ENCODE data around the gene PSMC3IP.

PSMC3IP gene

DNA sequence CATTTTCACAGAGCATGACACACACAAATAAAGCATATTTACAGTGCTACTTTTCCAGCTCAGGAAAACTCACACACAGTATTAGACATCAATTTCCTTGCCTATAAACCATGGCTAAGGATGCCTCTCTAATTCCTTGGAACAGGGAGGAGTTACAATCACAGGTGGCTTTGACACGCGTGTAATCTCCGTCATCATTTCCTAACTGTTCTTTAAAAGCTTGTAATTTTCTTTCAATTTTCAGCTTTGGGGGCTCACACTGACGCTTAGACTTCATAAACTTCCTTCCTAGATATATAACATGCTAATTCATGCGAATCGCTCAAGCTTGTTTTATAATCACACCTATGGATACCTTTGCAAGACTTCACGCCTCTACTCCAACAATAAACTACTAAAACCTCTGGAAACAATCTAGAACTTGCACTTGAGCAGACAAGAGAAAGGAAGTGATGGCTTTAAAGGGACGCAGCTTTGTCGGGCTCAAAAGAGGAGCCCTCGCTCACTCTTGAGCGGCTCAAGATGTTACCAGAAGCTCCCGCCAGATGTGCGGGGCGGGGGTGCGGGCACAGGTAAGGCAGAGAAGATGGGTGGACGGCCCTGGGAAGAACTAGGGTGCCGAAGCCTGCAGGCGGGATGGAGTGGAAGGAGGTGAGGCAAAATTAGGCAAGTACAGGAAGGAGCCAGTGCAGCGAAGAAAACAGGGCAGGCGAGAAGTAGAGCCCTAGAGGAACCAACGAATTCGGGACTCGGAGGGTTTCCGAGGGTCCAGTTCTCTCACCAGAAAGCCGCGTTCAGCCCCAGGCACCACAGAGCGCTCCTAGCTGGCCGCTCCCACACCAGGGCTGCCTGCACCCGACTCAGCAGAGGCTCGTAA is 31.0 kb upstream of the PSMC3IP start (continued):
- TF ChIP-seq, protein P1, sequence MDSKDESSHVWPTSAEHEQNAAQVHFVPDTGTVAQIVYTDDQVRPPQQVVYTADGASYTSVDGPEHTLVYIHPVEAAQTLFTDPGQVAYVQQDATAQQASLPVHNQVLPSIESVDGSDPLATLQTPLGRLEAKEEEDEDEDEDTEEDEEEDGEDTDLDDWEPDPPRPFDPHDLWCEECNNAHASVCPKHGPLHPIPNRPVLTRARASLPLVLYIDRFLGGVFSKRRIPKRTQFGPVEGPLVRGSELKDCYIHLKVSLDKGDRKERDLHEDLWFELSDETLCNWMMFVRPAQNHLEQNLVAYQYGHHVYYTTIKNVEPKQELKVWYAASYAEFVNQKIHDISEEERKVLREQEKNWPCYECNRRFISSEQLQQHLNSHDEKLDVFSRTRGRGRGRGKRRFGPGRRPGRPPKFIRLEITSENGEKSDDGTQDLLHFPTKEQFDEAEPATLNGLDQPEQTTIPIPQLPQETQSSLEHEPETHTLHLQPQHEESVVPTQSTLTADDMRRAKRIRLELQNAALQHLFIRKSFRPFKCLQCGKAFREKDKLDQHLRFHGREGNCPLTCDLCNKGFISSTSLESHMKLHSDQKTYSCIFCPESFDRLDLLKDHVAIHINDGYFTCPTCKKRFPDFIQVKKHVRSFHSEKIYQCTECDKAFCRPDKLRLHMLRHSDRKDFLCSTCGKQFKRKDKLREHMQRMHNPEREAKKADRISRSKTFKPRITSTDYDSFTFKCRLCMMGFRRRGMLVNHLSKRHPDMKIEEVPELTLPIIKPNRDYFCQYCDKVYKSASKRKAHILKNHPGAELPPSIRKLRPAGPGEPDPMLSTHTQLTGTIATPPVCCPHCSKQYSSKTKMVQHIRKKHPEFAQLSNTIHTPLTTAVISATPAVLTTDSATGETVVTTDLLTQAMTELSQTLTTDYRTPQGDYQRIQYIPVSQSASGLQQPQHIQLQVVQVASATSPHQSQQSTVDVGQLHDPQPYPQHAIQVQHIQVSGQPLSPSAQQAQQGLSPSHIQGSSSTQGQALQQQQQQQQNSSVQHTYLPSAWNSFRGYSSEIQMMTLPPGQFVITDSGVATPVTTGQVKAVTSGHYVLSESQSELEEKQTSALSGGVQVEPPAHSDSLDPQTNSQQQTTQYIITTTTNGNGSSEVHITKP (tag by site-specific recombination; IDR thresholded peaks at IDR 0.05) = 0 out of 2 replicates have a peak, but pooled peaks have one; percentile 53
- no peak for TF ChIP-seq ZNF777 (tag by site-specific recombination; IDR thresholded peaks at IDR 0.05; ENCODE audit: borderline replicate concordance)
- TF ChIP-seq ZNF202 (tag by site-specific recombination; IDR thresholded peaks at IDR 0.05; ENCODE audit: borderline replicate concordance) = no peak
- TF ChIP-seq, protein P2, sequence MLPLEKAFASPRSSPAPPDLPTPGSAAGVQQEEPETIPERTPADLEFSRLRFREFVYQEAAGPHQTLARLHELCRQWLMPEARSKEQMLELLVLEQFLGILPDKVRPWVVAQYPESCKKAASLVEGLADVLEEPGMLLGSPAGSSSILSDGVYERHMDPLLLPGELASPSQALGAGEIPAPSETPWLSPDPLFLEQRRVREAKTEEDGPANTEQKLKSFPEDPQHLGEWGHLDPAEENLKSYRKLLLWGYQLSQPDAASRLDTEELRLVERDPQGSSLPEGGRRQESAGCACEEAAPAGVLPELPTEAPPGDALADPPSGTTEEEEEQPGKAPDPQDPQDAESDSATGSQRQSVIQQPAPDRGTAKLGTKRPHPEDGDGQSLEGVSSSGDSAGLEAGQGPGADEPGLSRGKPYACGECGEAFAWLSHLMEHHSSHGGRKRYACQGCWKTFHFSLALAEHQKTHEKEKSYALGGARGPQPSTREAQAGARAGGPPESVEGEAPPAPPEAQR (tag by site-specific recombination; IDR thresholded peaks at IDR 0.05) = no peak
- TF ChIP-seq ZNF19 (tag by site-specific recombination; IDR thresholded peaks at IDR 0.05; ENCODE audit: low read depth) = no peak
- TF ChIP-seq, protein P3, sequence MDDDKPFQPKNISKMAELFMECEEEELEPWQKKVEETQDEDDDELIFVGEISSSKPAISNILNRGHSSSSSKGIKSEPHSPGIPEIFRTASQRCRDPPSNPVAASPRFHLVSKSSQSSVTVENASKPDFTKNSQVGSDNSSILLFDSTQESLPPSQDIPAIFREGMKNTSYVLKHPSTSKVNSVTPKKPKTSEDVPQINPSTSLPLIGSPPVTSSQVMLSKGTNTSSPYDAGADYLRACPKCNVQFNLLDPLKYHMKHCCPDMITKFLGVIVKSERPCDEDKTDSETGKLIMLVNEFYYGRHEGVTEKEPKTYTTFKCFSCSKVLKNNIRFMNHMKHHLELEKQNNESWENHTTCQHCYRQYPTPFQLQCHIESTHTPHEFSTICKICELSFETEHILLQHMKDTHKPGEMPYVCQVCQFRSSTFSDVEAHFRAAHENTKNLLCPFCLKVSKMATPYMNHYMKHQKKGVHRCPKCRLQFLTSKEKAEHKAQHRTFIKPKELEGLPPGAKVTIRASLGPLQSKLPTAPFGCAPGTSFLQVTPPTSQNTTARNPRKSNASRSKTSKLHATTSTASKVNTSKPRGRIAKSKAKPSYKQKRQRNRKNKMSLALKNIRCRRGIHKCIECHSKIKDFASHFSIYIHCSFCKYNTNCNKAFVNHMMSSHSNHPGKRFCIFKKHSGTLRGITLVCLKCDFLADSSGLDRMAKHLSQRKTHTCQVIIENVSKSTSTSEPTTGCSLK (tag by site-specific recombination; IDR thresholded peaks at IDR 0.05) = no peak
- TF ChIP-seq ZIC2 (tag by site-specific recombination; IDR thresholded peaks at IDR 0.05) = no peak
- TF ChIP-seq KLF8 (tag by site-specific recombination; IDR thresholded peaks at IDR 0.05) = no peak
- TF ChIP-seq ZFP69B (tag by site-specific recombination; IDR thresholded peaks at IDR 0.05) = peak; percentile 52; the same call in 1 of the 2 replicates
- TF ChIP-seq, protein P4, sequence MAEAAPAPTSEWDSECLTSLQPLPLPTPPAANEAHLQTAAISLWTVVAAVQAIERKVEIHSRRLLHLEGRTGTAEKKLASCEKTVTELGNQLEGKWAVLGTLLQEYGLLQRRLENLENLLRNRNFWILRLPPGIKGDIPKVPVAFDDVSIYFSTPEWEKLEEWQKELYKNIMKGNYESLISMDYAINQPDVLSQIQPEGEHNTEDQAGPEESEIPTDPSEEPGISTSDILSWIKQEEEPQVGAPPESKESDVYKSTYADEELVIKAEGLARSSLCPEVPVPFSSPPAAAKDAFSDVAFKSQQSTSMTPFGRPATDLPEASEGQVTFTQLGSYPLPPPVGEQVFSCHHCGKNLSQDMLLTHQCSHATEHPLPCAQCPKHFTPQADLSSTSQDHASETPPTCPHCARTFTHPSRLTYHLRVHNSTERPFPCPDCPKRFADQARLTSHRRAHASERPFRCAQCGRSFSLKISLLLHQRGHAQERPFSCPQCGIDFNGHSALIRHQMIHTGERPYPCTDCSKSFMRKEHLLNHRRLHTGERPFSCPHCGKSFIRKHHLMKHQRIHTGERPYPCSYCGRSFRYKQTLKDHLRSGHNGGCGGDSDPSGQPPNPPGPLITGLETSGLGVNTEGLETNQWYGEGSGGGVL (tag by site-specific recombination; IDR thresholded peaks at IDR 0.05) = no peak
- no peak for TF ChIP-seq ZBTB8A (tag by site-specific recombination; IDR thresholded peaks at IDR 0.05)
- peak; percentile 74 for TF ChIP-seq ZNF610 (tag by site-specific recombination; IDR thresholded peaks at IDR 0.05; ENCODE audit: borderline replicate concordance)
- no peak for TF ChIP-seq ZNF707 (tag by site-specific recombination; IDR thresholded peaks at IDR 0.05)
- TF ChIP-seq, protein P5, sequence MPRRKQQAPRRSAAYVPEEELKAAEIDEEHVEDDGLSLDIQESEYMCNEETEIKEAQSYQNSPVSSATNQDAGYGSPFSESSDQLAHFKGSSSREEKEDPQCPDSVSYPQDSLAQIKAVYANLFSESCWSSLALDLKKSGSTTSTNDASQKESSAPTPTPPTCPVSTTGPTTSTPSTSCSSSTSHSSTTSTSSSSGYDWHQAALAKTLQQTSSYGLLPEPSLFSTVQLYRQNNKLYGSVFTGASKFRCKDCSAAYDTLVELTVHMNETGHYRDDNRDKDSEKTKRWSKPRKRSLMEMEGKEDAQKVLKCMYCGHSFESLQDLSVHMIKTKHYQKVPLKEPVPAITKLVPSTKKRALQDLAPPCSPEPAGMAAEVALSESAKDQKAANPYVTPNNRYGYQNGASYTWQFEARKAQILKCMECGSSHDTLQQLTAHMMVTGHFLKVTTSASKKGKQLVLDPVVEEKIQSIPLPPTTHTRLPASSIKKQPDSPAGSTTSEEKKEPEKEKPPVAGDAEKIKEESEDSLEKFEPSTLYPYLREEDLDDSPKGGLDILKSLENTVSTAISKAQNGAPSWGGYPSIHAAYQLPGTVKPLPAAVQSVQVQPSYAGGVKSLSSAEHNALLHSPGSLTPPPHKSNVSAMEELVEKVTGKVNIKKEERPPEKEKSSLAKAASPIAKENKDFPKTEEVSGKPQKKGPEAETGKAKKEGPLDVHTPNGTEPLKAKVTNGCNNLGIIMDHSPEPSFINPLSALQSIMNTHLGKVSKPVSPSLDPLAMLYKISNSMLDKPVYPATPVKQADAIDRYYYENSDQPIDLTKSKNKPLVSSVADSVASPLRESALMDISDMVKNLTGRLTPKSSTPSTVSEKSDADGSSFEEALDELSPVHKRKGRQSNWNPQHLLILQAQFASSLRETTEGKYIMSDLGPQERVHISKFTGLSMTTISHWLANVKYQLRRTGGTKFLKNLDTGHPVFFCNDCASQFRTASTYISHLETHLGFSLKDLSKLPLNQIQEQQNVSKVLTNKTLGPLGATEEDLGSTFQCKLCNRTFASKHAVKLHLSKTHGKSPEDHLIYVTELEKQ (tag by site-specific recombination; IDR thresholded peaks at IDR 0.05; ENCODE audit: borderline replicate concordance) = no peak
- no peak for TF ChIP-seq ZNF510 (tag by site-specific recombination; IDR thresholded peaks at IDR 0.05; ENCODE audit: insufficient replicate concordance)
- TF ChIP-seq ZNF394 (tag by site-specific recombination; IDR thresholded peaks at IDR 0.05; ENCODE audit: borderline replicate concordance) = no peak
- TF ChIP-seq ZNF514 (tag by site-specific recombination; IDR thresholded peaks at IDR 0.05) = no peak
- no peak for TF ChIP-seq ZNF701 (tag by site-specific recombination; IDR thresholded peaks at IDR 0.05)
- TF ChIP-seq, protein P6, sequence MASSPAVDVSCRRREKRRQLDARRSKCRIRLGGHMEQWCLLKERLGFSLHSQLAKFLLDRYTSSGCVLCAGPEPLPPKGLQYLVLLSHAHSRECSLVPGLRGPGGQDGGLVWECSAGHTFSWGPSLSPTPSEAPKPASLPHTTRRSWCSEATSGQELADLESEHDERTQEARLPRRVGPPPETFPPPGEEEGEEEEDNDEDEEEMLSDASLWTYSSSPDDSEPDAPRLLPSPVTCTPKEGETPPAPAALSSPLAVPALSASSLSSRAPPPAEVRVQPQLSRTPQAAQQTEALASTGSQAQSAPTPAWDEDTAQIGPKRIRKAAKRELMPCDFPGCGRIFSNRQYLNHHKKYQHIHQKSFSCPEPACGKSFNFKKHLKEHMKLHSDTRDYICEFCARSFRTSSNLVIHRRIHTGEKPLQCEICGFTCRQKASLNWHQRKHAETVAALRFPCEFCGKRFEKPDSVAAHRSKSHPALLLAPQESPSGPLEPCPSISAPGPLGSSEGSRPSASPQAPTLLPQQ (tag by site-specific recombination; IDR thresholded peaks at IDR 0.05) = 0 out of 2 replicates have a peak, but pooled peaks have one; percentile 30
- TF ChIP-seq ZNF37A (tag by site-specific recombination; IDR thresholded peaks at IDR 0.05) = no peak
- TF ChIP-seq ZNF184 (tag by site-specific recombination; IDR thresholded peaks at IDR 0.05) = no peak
- no peak for TF ChIP-seq ZNF561 (tag by site-specific recombination; IDR thresholded peaks at IDR 0.05; ENCODE audit: borderline replicate concordance)
